HT-29 (cell line): ENCODE measurements around the gene F7. TPM values are rescaled to one million over a fixed set of nuclear protein-coding genes. Genes with fewer than 3 reads are reported as not detected.

Source experiments
- DNase-seq: peaks from one replicate; pipeline ENCODE4 v3.0.0-alpha.2; 2015; ENCODE audit warnings: low spot score
- total RNA-seq: library from RNA; depleted of rRNA; stranded (reverse); fragments of >200 nt; shearing (Covaris generic); gene quantifications from 2 replicates; pipeline ENCODE4 v1.2.3, GENCODE V29; 2014

Gene F7
- total RNA-seq, 1 experiment from 2014 or later, result not detected

DNA sequence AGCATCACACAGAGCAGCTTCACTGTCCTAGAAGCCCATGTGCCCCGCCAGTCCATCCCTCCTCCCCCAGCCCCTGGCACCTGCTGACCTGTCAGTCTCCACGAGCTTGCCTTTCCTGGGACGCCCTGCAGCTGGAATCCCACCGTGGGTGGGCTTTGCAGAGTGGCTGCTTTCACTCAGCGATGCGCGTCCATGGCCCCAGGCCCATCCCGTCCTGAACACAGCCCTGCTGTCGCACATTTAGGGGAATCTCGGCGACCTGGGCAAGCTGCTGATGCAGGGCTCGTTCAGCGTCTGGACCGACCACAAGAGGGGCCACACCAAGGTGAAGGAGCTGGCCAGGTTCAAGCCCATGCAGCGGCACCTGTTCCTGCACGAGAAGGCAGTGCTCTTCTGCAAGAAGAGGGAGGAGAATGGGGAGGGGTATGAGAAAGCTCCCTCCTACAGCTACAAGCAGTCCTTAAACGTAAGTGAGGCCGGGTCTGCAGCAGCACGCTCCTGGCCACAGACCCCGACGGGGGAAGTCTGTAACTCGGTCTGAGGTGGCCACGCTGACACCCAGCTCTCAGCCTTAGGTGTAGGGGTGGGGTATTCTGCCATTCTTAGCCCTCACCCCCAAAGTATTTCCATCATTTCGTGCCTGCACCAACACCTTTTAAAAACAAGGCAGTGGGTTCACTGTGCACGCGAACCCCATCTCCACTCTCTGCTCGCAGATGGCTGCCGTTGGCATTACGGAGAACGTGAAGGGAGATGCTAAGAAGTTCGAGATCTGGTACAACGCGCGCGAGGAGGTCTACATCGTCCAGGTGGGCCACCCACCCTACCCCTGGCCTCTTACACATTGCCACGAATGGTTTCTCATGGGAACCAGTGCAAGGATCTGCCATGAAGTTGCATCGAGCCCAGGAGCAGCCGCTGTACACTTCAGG, 18.3 kb upstream of the F7 start:
- no peak for DNase-seq

DNA sequence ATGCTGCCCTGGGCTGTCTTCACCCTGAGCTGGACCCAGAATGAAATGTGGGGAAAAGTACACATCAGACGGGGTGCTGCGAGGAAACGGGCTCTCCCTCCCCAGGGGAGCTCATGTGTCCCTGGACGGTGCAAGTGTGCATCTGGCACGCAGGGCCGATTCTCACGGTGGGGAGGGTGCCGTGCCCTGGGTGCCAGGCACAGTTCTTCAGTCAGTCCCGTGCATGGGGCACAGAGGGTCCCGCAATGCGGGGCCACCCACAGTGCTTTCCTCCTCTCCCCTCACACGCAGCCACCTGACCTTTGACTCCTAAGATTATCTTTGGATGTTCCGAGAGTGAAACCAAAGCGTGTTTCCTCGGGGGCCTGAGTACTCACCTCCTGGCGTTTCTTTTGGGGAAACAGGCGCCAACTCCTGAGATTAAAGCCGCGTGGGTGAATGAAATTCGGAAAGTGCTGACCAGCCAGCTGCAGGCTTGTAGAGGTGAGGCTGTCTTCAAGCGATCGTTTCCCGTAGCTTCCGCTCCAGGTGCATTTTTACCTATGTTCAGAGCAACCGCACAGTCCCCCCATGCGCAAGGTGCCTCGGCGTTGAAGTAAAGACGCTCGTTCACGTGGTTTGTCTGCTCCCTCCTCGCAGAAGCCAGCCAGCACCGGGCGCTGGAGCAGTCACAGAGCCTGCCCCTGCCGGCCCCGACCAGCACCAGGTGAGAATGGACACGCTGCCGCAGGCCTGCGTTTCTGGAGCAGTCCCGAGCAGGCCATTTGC, 17.5 kb upstream of the F7 start:
- no peak for DNase-seq

DNA sequence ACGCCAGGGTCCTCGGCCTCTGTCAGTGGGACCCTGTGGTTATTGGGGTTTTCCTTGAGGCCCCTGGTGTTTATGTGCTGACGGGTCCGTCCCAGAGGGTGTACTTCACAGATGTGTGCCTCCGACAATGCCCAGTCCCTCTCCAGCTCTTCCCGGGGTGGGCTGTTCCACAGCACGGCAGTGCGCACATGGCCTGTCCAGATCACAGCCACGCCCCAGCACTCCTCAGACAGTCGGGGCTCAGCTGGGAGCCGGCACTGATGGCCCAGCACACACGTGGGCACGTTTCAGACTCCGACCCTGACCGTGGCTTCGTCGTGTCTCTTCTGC, 16.9 kb upstream of the F7 start:
- no peak for DNase-seq

- DNase-seq, result no peak
Measured at GRCh38 chr13:113089693-113090414, 15.7 kb upstream of the F7 start.

DNA sequence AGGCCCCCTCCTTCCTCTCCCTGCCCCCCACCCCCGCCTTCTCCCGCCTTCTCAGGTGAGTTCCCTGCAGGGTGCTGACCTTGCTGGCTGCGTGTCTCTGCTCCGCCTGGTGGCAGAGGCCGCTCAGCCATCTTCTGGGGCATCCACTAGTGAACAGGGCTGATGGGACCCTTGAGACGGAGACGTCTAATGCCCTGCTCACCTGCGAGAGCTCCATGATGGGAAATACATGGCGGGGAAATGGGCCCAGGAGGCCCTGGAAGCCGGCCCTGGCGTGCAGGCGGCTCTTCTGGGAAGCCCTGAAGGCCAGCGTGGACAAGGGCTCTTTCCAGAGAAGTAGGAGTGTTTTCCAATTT, 15.2 kb upstream of the F7 start:
- no peak for DNase-seq

GRCh38 chr13:113090806-113091205, 14.8 kb upstream of the F7 start:
- no peak for DNase-seq

DNA sequence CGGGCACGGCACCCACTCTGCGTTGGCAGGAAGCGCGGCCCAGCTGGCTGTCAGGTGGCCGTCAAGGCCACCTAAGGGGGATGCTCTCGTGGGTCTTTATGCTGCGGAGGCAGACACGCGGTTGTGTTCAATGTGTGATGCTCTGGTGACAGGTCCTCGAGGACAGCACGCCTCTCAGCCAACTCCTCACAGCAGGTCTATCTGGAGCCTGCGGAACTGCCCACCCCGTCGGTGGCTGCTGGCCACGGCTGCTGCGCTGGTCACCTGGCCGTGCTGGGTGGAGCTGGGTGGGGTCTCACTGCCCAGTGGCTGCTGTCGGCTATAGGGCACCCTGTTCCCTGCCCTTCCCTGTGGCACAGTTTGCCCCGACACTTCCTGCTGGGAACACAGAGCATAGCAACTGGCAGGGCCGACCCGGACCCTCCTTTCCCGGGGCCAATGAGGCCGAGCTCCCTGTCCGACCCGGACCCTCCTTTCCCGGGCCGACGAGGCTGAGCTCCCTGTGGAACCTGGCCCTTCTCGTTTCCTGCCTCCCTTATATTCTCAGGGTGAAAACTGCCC, 14.3 kb upstream of the F7 start:
- DNase-seq, result no peak

GRCh38 chr13:113091891-113092775, 13.5 kb upstream of the F7 start:
- DNase-seq, result no peak

DNA sequence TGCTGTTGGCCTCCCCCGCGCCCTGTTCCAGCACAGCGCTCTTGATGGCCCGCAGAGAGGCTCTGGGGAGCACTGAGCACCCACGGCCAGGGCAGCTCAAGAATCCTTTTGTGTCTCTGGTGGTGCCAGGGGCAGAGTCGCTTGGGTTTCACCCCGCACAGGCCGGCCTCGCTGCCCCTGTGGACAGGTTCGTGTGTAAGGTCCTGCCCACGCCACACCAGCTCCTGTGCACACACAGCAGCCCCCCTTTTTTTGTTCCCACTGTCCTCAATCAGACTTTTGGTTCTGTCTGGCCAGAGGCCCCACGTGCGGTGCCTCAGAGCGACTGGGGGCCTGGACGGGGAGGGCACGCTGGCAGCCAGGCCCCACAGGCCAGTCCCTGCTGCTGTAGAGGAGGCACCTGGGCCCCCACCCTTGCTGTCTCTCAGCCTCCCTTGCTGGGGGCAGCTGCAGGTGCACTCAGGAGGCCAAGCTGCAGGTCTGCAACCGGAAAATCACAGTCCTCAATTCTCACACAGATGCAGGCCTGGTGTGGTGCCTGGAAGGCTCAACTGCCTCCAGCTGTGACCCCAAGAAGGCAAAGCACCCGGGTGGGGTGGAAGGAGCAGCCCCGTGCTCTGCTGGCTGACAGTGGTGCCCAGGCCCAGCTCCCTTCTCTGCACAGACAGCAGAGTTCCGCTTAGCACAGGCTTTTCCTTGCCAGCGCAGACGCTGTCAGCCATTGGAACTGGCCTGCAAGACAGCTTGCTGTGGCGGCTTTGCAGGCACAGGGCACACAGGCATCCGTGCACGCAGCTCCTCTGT, 12.6 kb upstream of the F7 start:
- DNase-seq, result no peak

GRCh38 chr13:113093580-113094409, 11.8 kb upstream of the F7 start:
- DNase-seq, result no peak

DNA sequence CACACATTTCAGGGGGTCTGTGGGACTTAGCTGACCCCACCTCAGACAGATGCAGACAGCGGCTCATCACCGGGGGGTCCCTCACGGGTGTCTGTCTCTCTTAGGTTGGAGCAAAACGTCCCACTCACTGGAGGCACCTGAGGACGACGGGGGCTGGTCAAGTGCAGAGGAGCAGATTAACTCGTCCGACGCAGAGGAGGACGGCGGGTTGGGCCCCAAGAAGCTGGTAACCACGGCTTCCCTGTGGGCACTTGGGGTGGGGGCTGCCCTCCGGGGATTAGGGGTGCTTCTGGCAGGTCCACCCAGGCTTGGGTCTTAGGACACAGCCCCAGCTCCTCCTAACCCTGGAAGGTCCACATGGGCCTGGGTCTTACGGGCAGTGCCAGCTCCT, 11.2 kb upstream of the F7 start:
- DNase-seq, result no peak

DNA sequence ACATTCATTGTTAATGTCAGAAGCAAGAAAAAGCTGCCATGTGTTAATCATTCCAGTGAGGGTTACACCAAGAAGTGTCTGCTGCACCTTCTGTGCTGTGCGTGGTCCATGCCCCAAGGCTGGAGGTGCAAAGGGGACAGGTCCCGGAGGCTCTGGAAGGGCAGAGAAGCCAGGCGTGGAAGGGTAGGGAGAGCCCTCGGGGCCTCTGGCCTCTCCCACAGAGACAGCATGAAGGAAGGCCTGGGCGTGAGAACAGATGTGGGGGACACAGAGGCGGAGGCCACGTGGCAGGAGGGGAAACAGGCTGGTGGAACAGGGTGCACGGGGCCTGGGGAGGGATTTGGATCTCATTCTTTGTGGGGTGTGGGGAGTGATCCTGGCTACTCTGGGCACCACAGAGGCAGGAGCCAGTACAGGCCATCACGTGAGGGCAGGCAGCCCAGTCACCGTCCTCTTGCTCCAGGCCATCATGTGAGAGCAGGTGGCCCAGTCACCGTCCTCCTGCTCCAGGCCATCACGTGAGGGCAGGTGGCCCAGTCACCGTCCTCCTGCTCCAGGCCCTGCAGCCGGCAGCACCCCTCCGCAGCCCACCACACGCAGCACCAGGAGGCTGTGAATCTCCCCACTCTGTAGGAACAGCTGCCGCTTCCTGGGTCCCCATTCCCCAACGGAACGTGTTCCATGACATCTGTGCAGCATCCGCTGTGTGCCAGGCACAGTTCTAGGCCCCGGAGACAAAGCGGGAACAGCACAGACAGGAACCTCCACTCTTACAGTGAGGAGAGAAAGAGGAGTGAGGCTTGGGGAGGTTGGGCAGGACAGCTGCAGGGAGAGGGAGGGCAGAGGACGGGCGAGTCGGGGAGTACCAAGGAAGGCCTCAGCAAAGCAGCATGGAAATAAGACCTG, 10.2 kb upstream of the F7 start:
- DNase-seq, result no peak

DNA sequence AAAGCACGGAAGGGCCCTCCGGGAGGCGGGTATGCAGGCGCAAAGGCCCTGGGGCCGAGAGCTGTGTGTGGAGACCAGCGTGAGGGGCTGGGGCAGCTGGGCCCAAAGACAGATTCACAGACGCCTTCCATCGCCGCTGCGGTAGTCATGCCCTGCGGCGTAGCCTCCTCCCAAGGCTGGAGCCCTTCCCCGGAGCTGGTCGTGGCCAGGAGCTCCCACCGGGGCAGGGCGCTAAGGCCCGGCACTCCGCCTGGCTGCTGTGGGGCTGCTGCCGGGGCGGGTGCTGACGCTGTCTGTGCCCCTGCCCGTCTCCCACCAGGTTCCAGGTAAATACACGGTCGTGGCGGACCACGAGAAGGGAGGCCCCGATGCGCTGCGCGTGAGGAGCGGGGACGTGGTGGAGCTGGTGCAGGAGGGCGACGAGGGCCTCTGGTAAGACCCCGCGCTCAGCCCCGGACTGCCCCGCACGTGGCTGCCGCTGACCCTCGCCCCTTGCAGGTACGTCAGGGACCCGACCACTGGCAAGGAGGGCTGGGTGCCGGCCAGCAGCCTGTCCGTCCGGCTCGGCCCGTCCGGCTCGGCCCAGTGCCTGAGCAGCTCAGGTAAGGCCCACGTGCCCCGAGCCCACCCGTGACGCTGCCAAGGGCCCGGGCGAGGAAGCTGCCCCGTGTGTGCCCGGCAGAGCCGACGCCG, 9.4 kb upstream of the F7 start:
- no peak for DNase-seq

- DNase-seq, result no peak
Measured at GRCh38 chr13:113096745-113097305, 8.8 kb upstream of the F7 start.

GRCh38 chr13:113097651-113098050, 7.9 kb upstream of the F7 start:
- no peak for DNase-seq

DNA sequence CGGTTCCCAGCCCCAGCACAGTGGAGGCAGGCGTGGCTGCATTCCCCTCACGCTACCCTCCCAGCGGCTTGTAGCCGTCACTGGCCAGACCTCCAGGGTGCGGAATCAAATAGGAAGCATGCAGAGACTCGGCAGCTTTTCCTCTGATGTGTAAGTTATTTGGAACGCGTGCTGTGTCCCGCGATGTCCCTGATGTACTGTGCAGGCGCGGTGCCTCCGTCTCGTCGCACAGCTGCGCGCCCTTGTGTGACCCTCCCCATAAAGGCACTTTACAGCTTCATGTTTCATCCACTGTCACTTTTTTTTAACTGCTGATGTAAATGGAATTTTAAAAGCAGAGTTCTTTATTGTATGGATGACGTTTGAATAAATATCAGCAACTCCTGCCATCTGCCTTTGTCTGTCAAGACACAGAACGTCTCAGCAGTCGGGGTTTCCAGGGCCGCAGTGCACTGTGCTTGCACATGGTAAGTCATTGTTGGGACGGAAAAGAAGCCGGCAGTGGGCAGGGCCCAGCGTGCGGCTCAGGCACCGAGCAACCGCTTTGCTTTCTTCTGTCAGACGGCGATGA, 7.3 kb upstream of the F7 start:
- no peak for DNase-seq

GRCh38 chr13:113099142-113099541, 6.4 kb upstream of the F7 start:
- no peak for DNase-seq
